Stomach (tissue), 9 donors: ENCODE measurements around the gene STRADA. TPM values are rescaled to one million over a fixed set of nuclear protein-coding genes. Genes with fewer than 3 reads are reported as not detected.

Experiments
- DNase-seq, 2 donors: peaks; one replicate each; pipeline versions ENCODE4 v3.0.0 to v3.0.0-alpha.2; 2013 to 2019
- H3K27ac ChIP-seq, 5 donors: fragments of 200-600 bp in 4 of 5; sonication (generic) in 4 of 5; one replicate each; pipeline ENCODE4 v1.5.1; 2013 to 2019; ENCODE audit warnings: mild to moderate bottlenecking in 1 of 5, moderate library complexity in 1 of 5
- H3K27me3 ChIP-seq, 3 donors: fragments of 200-600 bp; sonication (generic); one replicate each; pipeline ENCODE4 v1.5.1; 2017 to 2019; ENCODE audit warnings: mixed run types in 1 of 3
- H3K36me3 ChIP-seq, 4 donors: fragments of 200-600 bp; sonication (generic); 1 replicate in 3 of 4; 2 replicates in 1 of 4; pipeline ENCODE4 v1.5.1; 2016 to 2019
- H3K4me1 ChIP-seq, 4 donors: fragments of 200-600 bp; sonication (generic); one replicate each; pipeline ENCODE4 v1.5.1; 2016 to 2019
- H3K4me3 ChIP-seq, 4 donors: fragments of 200-600 bp; sonication (generic) in 3 of 4; one replicate each; pipeline ENCODE4 v1.5.1; 2016 to 2019; ENCODE audit warnings: mild to moderate bottlenecking in 1 of 4
- H3K9me3 ChIP-seq, 4 donors: fragments of 200-600 bp; sonication (generic); one replicate each; pipeline ENCODE4 v1.5.1; 2016 to 2019
- CTCF ChIP-seq, 7 experiments: fragments of 450-650 bp in 4 of 7; fragments of 200-600 bp in 3 of 7; sonication (generic) in 3 of 7; IDR thresholded peaks; one replicate each; pipeline ENCODE4 v1.5.1; 2016 to 2019; ENCODE audit warnings: antibody characterized with exemption in 7 of 7, control low read depth in 2 of 7, mild to moderate bottlenecking in 1 of 7
- EP300 ChIP-seq: sonication (generic); formaldehyde crosslinking; IDR thresholded peaks from one replicate; pipeline ENCODE4 v1.6.1; 2017; ENCODE audit warnings: antibody characterized with exemption
- POLR2A ChIP-seq, 4 donors: fragments of 450-650 bp; IDR thresholded peaks; one replicate each; pipeline ENCODE4 v1.6.1; 2016; ENCODE audit warnings: antibody characterized with exemption in 4 of 4, control low read depth in 2 of 4, mild to moderate bottlenecking in 1 of 4, moderate library complexity in 1 of 4
- POLR2AphosphoS5 ChIP-seq, 3 donors: sonication (generic); formaldehyde crosslinking; IDR thresholded peaks; one replicate each; pipeline ENCODE4 v1.6.1; 2016; ENCODE audit warnings: antibody characterized with exemption in 3 of 3
- WGBS, 5 donors: extraction: QIAGEN DNeasy Blood & Tissue Kit in 3 of 5; methylation state at CpG; one replicate each; pipeline versions ENCODE4 v1.1.5 to v1.1.7; 2013 to 2018; 5-methylcytosine and 5-hydroxymethylcytosine counted together
- intact Hi-C: fragments of 100-400 bp; cut with DNase I; formaldehyde crosslinking; loops from one replicate; pipeline ENCODE4 v1.15.1; 2023; ENCODE audit warnings: low total_unique reads
- polyA plus RNA-seq, 3 donors: library from polyadenylated mRNA; stranded (reverse); fragments of 200-250 nt; gene quantifications; one replicate each; pipeline ENCODE4 v1.2.3, GENCODE V29; 2013
- total RNA-seq, 5 donors: library from RNA; depleted of rRNA; stranded (reverse); fragments of >200 nt; gene quantifications; one replicate each; pipeline versions ENCODE4 v1.1.0 to v1.2.3, GENCODE V29; 2014 to 2016
- donor health status: healthy with polysubstance abuse.
- donor health status: Bipolar disorder and iron deficiency.
- donor health status: healthy.

Gene STRADA
- total and polyA plus RNA-seq, 8 donors = 9.8 to 56.2 (median 22.2) TPM

DNA sequence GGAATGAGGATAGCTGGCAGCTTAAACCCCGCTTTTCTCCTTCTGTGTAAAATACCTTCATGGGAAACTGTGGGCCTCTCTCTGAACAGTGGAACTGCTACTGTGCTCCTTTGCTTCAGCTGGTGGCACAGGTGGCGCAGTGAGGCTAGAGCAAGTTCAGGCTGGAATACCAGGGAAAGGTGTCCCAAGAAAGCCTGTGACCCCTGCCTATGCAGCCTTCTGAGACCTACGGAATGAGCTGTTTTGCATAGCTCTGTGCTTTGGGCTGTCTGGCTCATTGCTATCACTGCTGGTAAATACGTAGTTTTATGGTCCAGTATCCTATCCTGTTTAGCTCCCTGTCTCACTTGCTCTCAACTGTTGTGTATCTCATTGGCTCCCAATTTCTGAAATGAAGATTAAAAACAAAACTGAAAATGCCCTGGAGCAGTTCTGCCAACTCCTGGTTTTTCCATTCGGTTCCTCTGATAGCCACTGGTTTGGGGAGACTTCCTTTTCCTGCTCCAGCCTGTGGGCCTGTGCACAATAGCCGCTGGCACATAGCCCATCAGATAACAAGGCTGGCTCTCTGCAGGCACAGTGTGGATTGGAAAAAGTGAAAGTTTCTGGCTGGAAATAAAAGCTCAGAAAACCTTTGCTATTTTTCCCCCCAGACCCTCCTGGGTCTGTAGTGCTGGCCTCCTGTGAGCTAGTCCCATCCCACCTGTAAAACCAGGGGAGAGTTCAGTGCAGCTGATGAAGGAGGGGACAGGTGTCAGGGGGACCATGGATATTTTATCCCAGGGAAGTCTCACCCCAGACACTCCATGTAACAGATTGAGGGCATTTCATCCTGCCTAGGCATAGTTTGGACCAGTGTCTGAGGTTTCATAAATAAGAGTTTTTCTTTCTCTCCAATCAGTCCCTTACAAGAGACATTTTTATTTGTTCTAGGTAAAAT lies 65.7 kb downstream of the STRADA start:
- H3K27me3 ChIP-seq = no peaks in the 10 kb centered on the region
- intact Hi-C loops = no loop called here
- peaks cover 3 to 70% (median 38%) of the 10 kb centered on the region in 4 donors for H3K36me3 ChIP-seq
- DNase-seq = peak; percentile 93 to 96
- peak overlapping the region; percentile 80 to 94 (median 88) for H3K27ac ChIP-seq
- no peak for TF ChIP-seq CTCF (IDR thresholded peaks at IDR 0.05)
- no peak for TF ChIP-seq EP300
- TF ChIP-seq POLR2A (IDR thresholded peaks at IDR 0.05) = no peak
- TF ChIP-seq POLR2AphosphoS5 (IDR thresholded peaks at IDR 0.05) = peak; percentile 27 to 85 (median 69)
- H3K9me3 ChIP-seq = no peaks in the 10 kb centered on the region
- WGBS, 5 donors = 24 to 32% (median 28%) methylated on average over 6 of the region's 6 CpGs
- H3K4me3 ChIP-seq = peak overlapping the region in 3 of 4 donors; percentile 14 to 22 (median 17)
- H3K4me1 ChIP-seq = peaks cover 19 to 42% (median 35%) of the 10 kb centered on the region in 4 donors

DNA sequence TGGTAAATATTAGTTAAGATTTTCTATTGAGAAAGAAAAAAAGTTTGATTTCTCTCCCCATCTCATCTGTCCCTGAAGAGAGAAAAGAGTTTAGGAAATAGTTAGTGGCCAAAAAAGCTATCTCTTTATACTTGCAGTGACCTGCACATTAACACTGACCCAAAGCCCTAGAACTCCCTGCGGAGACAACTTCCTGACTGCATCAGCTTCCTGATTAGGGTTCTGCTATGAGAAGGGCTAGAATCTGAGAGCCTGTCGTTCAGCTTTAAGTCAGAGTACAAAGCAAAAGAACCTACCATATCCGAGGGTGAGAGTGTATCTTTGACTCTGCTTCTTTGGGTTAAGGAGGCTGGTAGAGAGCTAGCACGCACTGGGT lies 66.4 kb downstream of the STRADA start:
- peak overlapping the region in 1 of 4 donors; percentile 22 for H3K4me3 ChIP-seq
- H3K4me1 ChIP-seq = peaks cover 19 to 37% (median 34%) of the 10 kb centered on the region in 4 donors
- DNase-seq = peak in 1 of 2 donors; percentile 41
- no peaks in the 10 kb centered on the region for H3K27me3 ChIP-seq
- WGBS, 5 donors = 12 to 20% (median 16%) methylated on average over 4 of the region's 4 CpGs
- peak overlapping the region; percentile 80 to 94 (median 88) for H3K27ac ChIP-seq
- intact Hi-C loops = no loop called here
- TF ChIP-seq EP300 = no peak
- TF ChIP-seq POLR2AphosphoS5 (IDR thresholded peaks at IDR 0.05) = no peak
- no peak for TF ChIP-seq CTCF (IDR thresholded peaks at IDR 0.05)
- no peak for TF ChIP-seq POLR2A (IDR thresholded peaks at IDR 0.05)
- H3K36me3 ChIP-seq = peaks cover 3 to 64% (median 39%) of the 10 kb centered on the region in 4 donors
- no peaks in the 10 kb centered on the region for H3K9me3 ChIP-seq

DNA sequence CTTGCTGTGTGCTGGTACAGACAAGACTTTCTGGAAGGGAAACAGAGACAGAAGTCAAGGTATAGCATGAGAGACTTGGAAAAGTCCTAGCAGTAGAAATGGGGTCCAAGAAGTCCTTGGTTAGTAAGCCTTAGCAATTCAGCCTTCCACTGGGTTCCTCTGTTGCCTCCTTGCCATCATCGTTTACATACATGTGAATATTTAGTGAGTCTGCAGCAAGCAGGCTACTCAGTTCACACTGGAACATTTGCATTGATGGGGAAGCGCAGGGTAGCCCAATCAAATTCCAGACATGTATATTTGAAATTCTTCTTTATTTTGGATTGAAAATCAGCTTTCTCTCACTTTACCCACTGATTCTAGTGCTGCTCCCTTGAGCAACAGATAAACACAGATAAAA lies 68.7 kb downstream of the STRADA start:
- Histone ChIP-seq H3K4me1 (peaks cover 19 to 43% (median 34%) of the 10 kb centered on the region in 4 donors), H3K36me3 (peaks cover 4 to 67% (median 52%) of the 10 kb centered on the region in 4 donors), H3K27ac (no peak overlapping the region), H3K4me3 (no peak overlapping the region), H3K27me3 (no peaks in the 10 kb centered on the region), H3K9me3 (no peaks in the 10 kb centered on the region)
- 89 to 96% (median 93%) methylated on average over 2 of the region's 2 CpGs for WGBS, 5 donors
- intact Hi-C loops = no loop called here
- no peak for TF ChIP-seq EP300
- TF ChIP-seq POLR2A (IDR thresholded peaks at IDR 0.05) = no peak
- no peak for TF ChIP-seq CTCF (IDR thresholded peaks at IDR 0.05)
- no peak for TF ChIP-seq POLR2AphosphoS5 (IDR thresholded peaks at IDR 0.05)
- DNase-seq = no peak

DNA sequence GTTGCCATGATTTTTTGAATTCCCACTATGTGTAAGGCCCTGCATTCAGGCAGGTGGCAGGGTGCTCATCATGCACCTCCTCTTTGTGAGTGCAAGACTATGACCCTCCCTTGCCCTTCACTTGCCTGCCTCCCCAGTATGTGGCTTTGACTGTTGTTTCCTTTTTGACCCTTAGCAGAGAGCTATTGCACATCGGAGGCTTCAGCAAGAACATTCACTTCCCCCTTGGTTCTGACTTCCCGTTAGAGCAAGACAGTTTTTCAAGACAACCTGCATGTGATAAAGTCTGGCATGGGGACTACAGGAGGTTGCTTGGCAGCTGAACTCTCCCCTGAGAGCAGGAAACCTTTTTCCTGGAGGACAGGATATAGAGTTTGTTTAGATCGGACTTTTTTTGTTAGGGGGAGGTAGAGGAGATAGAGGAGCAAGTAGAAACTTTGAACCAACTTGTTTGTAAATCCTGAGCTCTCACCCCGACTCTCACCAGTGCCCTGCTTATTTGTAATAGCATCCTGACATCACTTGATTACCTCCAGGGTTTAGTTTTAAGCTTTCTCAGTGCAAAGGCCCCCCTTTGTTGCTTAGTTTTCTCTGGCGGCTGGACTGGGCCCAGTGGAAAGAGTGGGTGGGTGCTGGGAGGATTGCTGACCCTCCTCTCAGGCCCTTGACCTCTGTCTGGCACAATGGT lies 75.9 kb downstream of the STRADA start:
- peak overlapping the region in 3 of 5 donors; percentile 39 to 61 (median 51) for H3K27ac ChIP-seq
- intact Hi-C loops = no loop called here
- peak in 1 of 2 donors; percentile 40 for DNase-seq
- TF ChIP-seq POLR2AphosphoS5 (IDR thresholded peaks at IDR 0.05) (peak in 2 of 3 donors; percentile 19 to 21), POLR2A (IDR thresholded peaks at IDR 0.05) (no peak)
- H3K36me3 ChIP-seq = peaks cover 11 to 97% (median 92%) of the 10 kb centered on the region in 4 donors
- H3K4me3 ChIP-seq = no peak overlapping the region
- no peaks in the 10 kb centered on the region for H3K9me3 ChIP-seq
- H3K27me3 ChIP-seq = no peaks in the 10 kb centered on the region
- peaks cover 0 to 32% (median 6%) of the 10 kb centered on the region in 4 donors for H3K4me1 ChIP-seq
- WGBS, 5 donors = 50 to 71% (median 65%) methylated on average over 5 of the region's 5 CpGs
